OCI-LY3 (cell line): ENCODE measurements around the gene CAST.

Source experiments
- H2AFZ ChIP-seq: fragments of 200-600, 300-600 bp; shearing (Covaris generic); 2 replicates; pipeline ENCODE4 v1.6.0; 2014; ENCODE audit warnings: antibody characterized with exemption, low read depth, low read length
- H3K27ac ChIP-seq: fragments of 200-600, 300-600 bp; sonication (generic); 2 replicates; pipeline ENCODE4 v1.5.1; 2014; ENCODE audit warnings: mild to moderate bottlenecking, low read length, moderate library complexity, mixed read lengths
- H3K27me3 ChIP-seq: fragments of 200-600, 300-600 bp; sonication (generic); 2 replicates; pipeline ENCODE4 v1.6.1; 2014; ENCODE audit warnings: low read depth, low read length, mixed read lengths
- H3K36me3 ChIP-seq: fragments of 200-600, 300-600 bp; sonication (generic); replicated peaks from 2 replicates; pipeline ENCODE3; 2014; ENCODE audit warnings: low read depth, low read length, mixed read lengths
- H3K4me1 ChIP-seq: fragments of 300-600, 200-600 bp; sonication (generic); 2 replicates; pipeline ENCODE4 v1.6.1; 2014; ENCODE audit warnings: low read length, mixed read lengths
- H3K4me2 ChIP-seq: fragments of 200-600, 300-600 bp; sonication (generic); 2 replicates; pipeline ENCODE4 v1.6.1; 2014; ENCODE audit warnings: low read length, mixed read lengths
- H3K4me3 ChIP-seq: fragments of 300-600, 200-600 bp; sonication (generic); 2 replicates; pipeline ENCODE4 v1.5.1; 2014; ENCODE audit warnings: antibody characterized with exemption, mild to moderate bottlenecking, low read length, moderate library complexity
- H3K79me2 ChIP-seq: fragments of 300-600, 200-600 bp; shearing (Covaris generic); 2 replicates; pipeline ENCODE4 v1.6.1; 2014; ENCODE audit warnings: mild to moderate bottlenecking, low read length, mixed read lengths
- H3K9ac ChIP-seq: fragments of 300-600, 200-600 bp; shearing (Covaris generic); 2 replicates; pipeline ENCODE4 v1.6.0; 2014; ENCODE audit warnings: mild to moderate bottlenecking, low read length, moderate library complexity
- H3K9me3 ChIP-seq: fragments of 200-600, 300-600 bp; shearing (Covaris generic); 2 replicates; pipeline ENCODE4 v1.6.1; 2014; ENCODE audit warnings: low read length, mixed read lengths; ENCODE audit not compliant: insufficient read depth
- H4K20me1 ChIP-seq: fragments of 200-600, 300-600 bp; sonication (generic); 2 replicates; pipeline ENCODE4 v1.6.1; 2016; ENCODE audit warnings: low read length, mixed read lengths; ENCODE audit not compliant: insufficient read depth
- CTCF ChIP-seq: fragments of 200-600, 300-600 bp; sonication (generic); IDR thresholded peaks from 2 replicates; pipeline ENCODE4 v1.5.1; 2014; ENCODE audit warnings: antibody characterized with exemption, low read length, low read depth
- EZH2phosphoT487 ChIP-seq: fragments of 200-600 bp; shearing (Covaris generic); IDR thresholded peaks from 2 replicates; pipeline ENCODE4 v1.6.1; 2018; ENCODE audit warnings: antibody characterized with exemption, mixed run types, low read depth

CAST gene

GRCh38 chr5:96636594-96636993, 25.6 kb upstream of the CAST start:
- no peak overlapping the region for H3K9ac ChIP-seq
- no peak overlapping the region for H3K4me2 ChIP-seq
- no peaks in the 10 kb centered on the region for H3K27me3 ChIP-seq
- TF ChIP-seq CTCF (no peak), EZH2phosphoT487 (no peak)
- no peaks in the 10 kb centered on the region for H4K20me1 ChIP-seq
- no peak overlapping the region for H2AFZ ChIP-seq
- no peaks in the 10 kb centered on the region for H3K9me3 ChIP-seq
- H3K79me2 ChIP-seq: no peaks in the 10 kb centered on the region
- no peaks in the 10 kb centered on the region for H3K4me1 ChIP-seq
- H3K4me3 ChIP-seq: no peak overlapping the region
- H3K36me3 ChIP-seq: no peaks in the 10 kb centered on the region
- no peak overlapping the region for H3K27ac ChIP-seq

DNA sequence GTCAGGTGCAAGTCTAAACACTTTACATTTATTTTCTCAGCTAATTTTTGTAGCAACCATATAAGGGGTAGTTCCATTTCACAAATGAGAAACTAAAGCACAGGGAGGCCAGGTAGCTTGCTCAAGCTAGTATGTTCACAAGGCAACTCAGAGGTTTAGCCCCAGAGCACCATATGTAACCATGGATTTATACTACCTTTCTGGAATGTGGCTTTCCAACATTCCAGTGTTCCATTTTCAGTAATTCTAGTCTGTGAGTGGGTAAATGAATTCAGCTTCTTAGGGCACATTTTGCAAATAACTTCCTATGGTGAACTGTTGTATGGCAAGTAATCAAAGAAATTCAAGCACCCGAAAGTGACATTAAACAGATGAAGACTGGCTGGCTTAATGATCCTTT, 25.0 kb upstream of the CAST start:
- Histone ChIP-seq H3K79me2 (no peaks in the 10 kb centered on the region), H2AFZ (no peak overlapping the region), H3K9me3 (no peaks in the 10 kb centered on the region), H3K27me3 (no peaks in the 10 kb centered on the region), H3K27ac (no peak overlapping the region), H3K36me3 (no peaks in the 10 kb centered on the region), H4K20me1 (no peaks in the 10 kb centered on the region), H3K4me1 (no peaks in the 10 kb centered on the region), H3K4me2 (no peak overlapping the region), H3K9ac (no peak overlapping the region), H3K4me3 (no peak overlapping the region)
- TF ChIP-seq EZH2phosphoT487: no peak
- no peak for TF ChIP-seq CTCF

GRCh38 chr5:96638561-96638960, 23.6 kb upstream of the CAST start:
- Histone ChIP-seq H3K9ac (no peak overlapping the region), H3K4me1 (no peaks in the 10 kb centered on the region), H3K36me3 (no peaks in the 10 kb centered on the region), H3K4me3 (no peak overlapping the region), H3K27ac (no peak overlapping the region), H3K9me3 (no peaks in the 10 kb centered on the region), H4K20me1 (no peaks in the 10 kb centered on the region), H3K4me2 (no peak overlapping the region), H2AFZ (no peak overlapping the region), H3K79me2 (no peaks in the 10 kb centered on the region), H3K27me3 (no peaks in the 10 kb centered on the region)
- TF ChIP-seq EZH2phosphoT487 (no peak), CTCF (no peak)

DNA sequence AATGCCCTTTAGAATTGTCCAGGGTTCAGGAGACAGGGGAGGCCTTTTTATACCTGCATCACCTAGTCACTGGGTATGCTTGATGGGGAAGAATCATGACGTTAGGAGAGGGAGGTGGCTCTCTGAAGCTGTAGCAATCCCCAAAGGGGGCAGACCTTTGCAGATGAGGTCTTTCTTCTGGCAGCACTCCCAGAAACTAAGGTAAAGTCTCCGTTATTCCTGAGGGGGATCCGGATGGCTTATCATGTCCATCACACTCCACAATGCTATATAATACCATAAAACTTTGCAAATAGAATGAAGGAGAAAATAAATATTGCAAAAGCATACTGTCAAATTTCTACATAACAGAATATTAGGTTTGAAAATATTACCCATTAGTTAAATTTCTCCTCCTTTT, 21.5 kb upstream of the CAST start:
- Histone ChIP-seq H3K79me2 (no peaks in the 10 kb centered on the region), H3K4me1 (no peaks in the 10 kb centered on the region), H3K36me3 (no peaks in the 10 kb centered on the region), H3K4me2 (no peak overlapping the region), H3K9ac (no peak overlapping the region), H3K9me3 (no peaks in the 10 kb centered on the region), H3K27ac (no peak overlapping the region), H3K4me3 (no peak overlapping the region), H2AFZ (no peak overlapping the region), H3K27me3 (no peaks in the 10 kb centered on the region), H4K20me1 (no peaks in the 10 kb centered on the region)
- no peak for TF ChIP-seq CTCF
- no peak for TF ChIP-seq EZH2phosphoT487
